Naive thymus-derived CD8-positive, alpha-beta T cell (primary cell): ENCODE results near the gene RAB3IP. TPM values are rescaled to one million over a fixed set of nuclear protein-coding genes. Genes with fewer than 3 reads are reported as not detected.

Experiments
- ATAC-seq, 2 donors: fragments of 150-1000 bp; cut with Tn5 transposase in 1 of 2; sonication (Bioruptor Pico), chemical (Tn5 transposase) in 1 of 2; 1 replicate in 1 of 2; 2 replicates in 1 of 2; pipeline ENCODE4 v1.10.0; 2021; ENCODE audit warnings: mild to moderate bottlenecking in 2 of 2, moderate library complexity in 2 of 2
- POLR2A ChIA-PET: fragments of 350-600 bp; sonication (Branson Sonifier 250); formaldehyde crosslinking; loops from one replicate; lab custom pipeline; 2021; ENCODE audit warnings: antibody characterized with exemption; lab: Charles Lee
- DNase-seq, 10 donors: peaks; one replicate each; pipeline versions ENCODE4 v3.0.0 to v3.0.0-alpha.2; 2020 to 2022
- H3K27ac Mint-ChIP-seq, 10 donors: one replicate each; pipeline ENCODE4 v1.8.0; 2020 to 2022; ENCODE audit warnings: mild to moderate bottlenecking in 10 of 10, mixed read lengths in 10 of 10, moderate library complexity in 4 of 10, inconsistent platforms in 1 of 10
- H3K27me3 Mint-ChIP-seq, 5 donors: one replicate each; pipeline ENCODE4 v1.8.0; 2021 to 2022; ENCODE audit warnings: mixed read lengths in 5 of 5
- H3K36me3 Mint-ChIP-seq, 3 donors: one replicate each; pipeline ENCODE4 v1.8.0; 2020 to 2022; ENCODE audit warnings: mixed read lengths in 3 of 3, mild to moderate bottlenecking in 2 of 3, inconsistent platforms in 1 of 3
- H3K4me1 Mint-ChIP-seq, 4 donors: one replicate each; pipeline ENCODE4 v1.8.0; 2021 to 2022; ENCODE audit warnings: mixed read lengths in 4 of 4
- H3K4me3 Mint-ChIP-seq, 10 donors: one replicate each; pipeline ENCODE4 v1.8.0; 2020 to 2022; ENCODE audit warnings: mild to moderate bottlenecking in 10 of 10, mixed read lengths in 10 of 10, moderate library complexity in 6 of 10, inconsistent platforms in 1 of 10
- H3K9me3 Mint-ChIP-seq, 9 donors: one replicate each; pipeline ENCODE4 v1.8.0; 2020 to 2022; ENCODE audit warnings: mixed read lengths in 9 of 9, mild to moderate bottlenecking in 3 of 9, inconsistent platforms in 1 of 9, moderate library complexity in 1 of 9
- polyA plus RNA-seq, 3 donors: library from polyadenylated mRNA; unstranded; fragments of 300-500 nt; fragmentation: Illumina TruSeq; gene quantifications; one replicate each; pipeline ENCODE4 v1.2.3, GENCODE V29; 2021
- total RNA-seq, 8 experiments: library from RNA in 2 of 8; stranded (reverse) in 2 of 8; gene quantifications; one replicate each; pipeline ENCODE4 v1.2.3 and lab custom pipeline; 2021 to 2026

The RAB3IP gene
- total and polyA plus RNA-seq, 5 experiments from 2014 or later: 27.3 to 38.8 (median 37.6) TPM

DNA sequence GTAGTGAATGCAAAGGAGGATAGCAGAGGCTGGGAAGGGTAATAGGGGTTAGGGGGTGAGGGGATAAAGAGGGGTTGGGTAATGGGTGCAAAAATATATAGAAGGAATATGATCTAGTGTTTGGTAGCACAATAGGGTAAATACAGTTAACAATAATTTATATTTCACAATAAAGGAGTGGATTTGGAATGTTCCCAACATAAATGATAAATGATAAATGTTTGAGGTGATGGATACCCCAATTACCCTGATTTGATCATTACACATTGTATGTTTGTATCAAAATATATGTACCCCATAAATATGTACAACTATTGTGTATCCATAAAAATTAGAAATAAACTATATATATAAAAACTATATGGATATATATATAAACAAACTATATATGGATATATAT lies 85.4 kb downstream of the RAB3IP start:
- Mint-ChIP-seq H3K4me3 (no peak overlapping the region), H3K27me3 (peaks cover under 1 to 16% (median 8%) of the 10 kb centered on the region in 5 donors), H3K36me3 (no peaks in the 10 kb centered on the region), H3K9me3 (peaks cover 0 to 4% (median 0%) of the 10 kb centered on the region in 9 donors), H3K27ac (no peak overlapping the region), H3K4me1 (peaks cover 0 to 3% (median 0%) of the 10 kb centered on the region in 4 donors)
- POLR2A ChIA-PET: no interaction called here
- no peak for ATAC-seq
- no peak for DNase-seq

DNA sequence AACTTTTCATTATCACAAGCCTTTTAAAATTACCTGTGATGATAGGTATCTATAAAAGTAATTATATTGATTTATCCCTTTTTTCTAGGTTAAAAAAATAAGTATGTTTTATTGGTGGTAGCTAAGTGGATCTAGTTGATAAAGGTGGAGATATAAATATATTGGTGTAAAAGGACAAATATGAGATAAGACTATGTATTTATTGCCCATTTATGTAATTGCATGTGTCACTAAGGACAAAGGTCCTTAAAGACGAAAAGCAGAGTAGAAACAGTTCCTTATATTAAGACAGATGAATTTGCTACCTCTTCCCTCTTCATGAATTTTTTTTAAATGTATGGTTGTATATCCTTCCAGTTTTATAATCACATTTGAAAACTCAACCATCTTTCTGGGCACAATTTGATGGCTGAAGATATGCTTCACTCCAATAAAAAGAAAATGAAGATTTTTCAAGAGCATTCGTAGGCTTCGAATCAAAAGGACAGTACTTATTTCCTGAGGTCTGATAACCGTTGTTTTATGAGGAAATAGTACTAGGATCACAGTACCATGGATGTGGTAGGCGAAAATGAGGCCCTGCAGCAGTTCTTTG lies 86.4 kb downstream of the RAB3IP start, which contains the start of gene MYRFL:
MYRFL (plus strand) TSS at position 262 of the 595 bp plus-strand sequence; CDS start at position 553, 291 bp downstream.
- Mint-ChIP-seq H3K9me3 (peaks cover 0 to 3% (median 0%) of the 10 kb centered on the region in 9 donors), H3K4me3 (no peak within 1 kb of the TSS), H3K36me3 (no peaks in the 10 kb centered on the region), H3K27ac (no peak within 1 kb of the TSS), H3K4me1 (no peaks in the 10 kb centered on the region), H3K27me3 (peaks cover 4 to 18% (median 8%) of the 10 kb centered on the region in 5 donors)
- POLR2A ChIA-PET: no interaction called here
- ATAC-seq (no peak), DNase-seq (no peak)

DNA sequence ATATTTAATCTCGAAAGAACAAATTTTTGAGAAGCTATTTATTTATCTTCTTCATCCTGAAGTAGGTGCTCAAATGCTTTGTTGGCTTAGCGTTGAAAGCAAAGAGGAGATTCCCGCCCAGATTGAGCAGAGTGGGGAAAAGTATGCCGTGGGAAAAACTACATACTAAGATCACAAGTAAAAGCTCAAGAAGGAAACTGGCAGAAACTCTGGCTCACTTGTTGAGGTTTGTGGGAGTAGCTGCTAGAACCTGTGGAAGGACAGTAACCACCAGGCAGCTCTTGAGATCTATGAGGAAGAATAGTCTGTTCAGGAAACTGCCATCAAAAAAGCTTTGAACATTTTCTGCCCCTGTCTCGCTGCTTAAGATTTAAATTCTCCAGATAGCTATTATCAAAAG lies 90.2 kb downstream of the RAB3IP start:
- Mint-ChIP-seq H3K4me3 (no peak overlapping the region), H3K36me3 (no peaks in the 10 kb centered on the region), H3K27ac (no peak overlapping the region), H3K4me1 (no peaks in the 10 kb centered on the region), H3K9me3 (no peaks in the 10 kb centered on the region), H3K27me3 (peaks cover 14 to 45% (median 25%) of the 10 kb centered on the region in 5 donors)
- ATAC-seq (no peak), DNase-seq (no peak)
- POLR2A ChIA-PET: no interaction called here

GRCh38 chr12:69833696-69834095 lies 95.0 kb downstream of the RAB3IP start:
- Mint-ChIP-seq H3K9me3 (no peaks in the 10 kb centered on the region), H3K4me3 (no peak overlapping the region), H3K27ac (no peak overlapping the region), H3K4me1 (no peaks in the 10 kb centered on the region), H3K36me3 (no peaks in the 10 kb centered on the region), H3K27me3 (peaks cover 9 to 58% (median 20%) of the 10 kb centered on the region in 5 donors)
- POLR2A ChIA-PET: no interaction called here
- no peak for ATAC-seq
- no peak for DNase-seq

DNA sequence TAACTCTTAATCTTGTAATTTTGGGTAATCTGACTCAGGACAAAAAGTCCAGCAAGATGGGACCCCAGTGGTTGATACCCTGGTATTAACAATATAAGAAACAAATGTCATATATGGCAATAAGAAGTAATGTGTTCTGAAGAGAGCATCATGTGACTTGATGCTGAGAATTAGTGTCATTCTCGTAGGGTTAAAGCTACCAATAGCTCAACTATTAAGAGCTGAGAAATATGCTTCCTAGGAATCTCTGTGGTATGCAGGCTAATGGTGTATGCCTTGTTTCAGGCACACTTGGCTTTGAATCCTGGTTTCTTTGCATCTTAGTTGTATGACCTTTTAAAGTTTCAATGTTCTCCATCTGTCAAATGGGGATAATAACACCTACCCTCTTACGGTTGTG lies 95.5 kb downstream of the RAB3IP start:
- no peak for ATAC-seq
- Mint-ChIP-seq H3K4me3 (no peak overlapping the region), H3K36me3 (no peaks in the 10 kb centered on the region), H3K27ac (no peak overlapping the region), H3K27me3 (peaks cover 9 to 54% (median 20%) of the 10 kb centered on the region in 5 donors), H3K4me1 (no peaks in the 10 kb centered on the region), H3K9me3 (no peaks in the 10 kb centered on the region)
- POLR2A ChIA-PET: no interaction called here
- DNase-seq: no peak

DNA sequence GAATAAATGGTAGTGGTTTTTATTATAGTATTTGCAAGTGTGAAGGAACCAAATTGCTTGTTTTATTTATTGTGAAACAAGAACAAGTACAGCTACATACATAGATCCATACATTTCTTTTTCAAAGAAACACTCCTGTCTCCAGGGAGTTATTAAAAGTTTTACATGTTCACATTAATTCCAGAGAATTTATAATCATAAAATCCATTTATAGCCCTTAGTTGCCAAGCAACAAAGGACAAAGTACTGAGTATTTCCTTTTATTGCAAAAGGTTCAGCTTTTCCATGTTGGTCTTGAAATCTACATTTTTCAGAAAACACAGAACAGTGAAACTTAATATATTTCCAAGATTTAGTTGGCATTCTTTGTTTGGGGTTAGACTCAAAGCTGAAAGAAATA lies 95.9 kb downstream of the RAB3IP start:
- no peaks in the 10 kb centered on the region for H3K4me1 Mint-ChIP-seq
- ATAC-seq (no peak), DNase-seq (no peak)
- peaks cover 9 to 49% (median 20%) of the 10 kb centered on the region in 5 donors for H3K27me3 Mint-ChIP-seq
- no peaks in the 10 kb centered on the region for H3K9me3 Mint-ChIP-seq
- no peaks in the 10 kb centered on the region for H3K36me3 Mint-ChIP-seq
- H3K4me3 Mint-ChIP-seq: no peak overlapping the region
- H3K27ac Mint-ChIP-seq: no peak overlapping the region
- POLR2A ChIA-PET: no interaction called here

DNA sequence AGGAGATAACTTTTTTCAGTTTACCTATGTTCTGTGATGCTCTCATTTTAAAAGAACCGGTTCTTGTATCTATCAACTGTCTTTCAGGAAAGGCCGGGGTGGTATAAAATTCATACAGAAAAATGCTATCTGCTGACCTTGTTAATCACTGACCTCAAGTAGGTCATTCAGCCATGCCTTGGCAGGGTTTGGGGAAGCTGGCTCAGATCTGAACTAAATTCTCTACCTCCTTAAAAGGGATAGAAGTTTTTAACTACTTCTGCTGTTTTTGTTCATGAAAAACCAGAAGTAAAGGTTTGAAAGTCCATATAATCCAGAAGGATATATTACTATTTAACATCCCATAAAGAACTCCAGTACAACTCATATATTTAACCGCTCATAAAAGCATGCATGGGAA lies 96.4 kb downstream of the RAB3IP start:
- H3K36me3 Mint-ChIP-seq: no peaks in the 10 kb centered on the region
- peaks cover 9 to 51% (median 18%) of the 10 kb centered on the region in 5 donors for H3K27me3 Mint-ChIP-seq
- no peak overlapping the region for H3K27ac Mint-ChIP-seq
- POLR2A ChIA-PET: no interaction called here
- no peak overlapping the region for H3K4me3 Mint-ChIP-seq
- no peaks in the 10 kb centered on the region for H3K4me1 Mint-ChIP-seq
- no peak for DNase-seq
- no peaks in the 10 kb centered on the region for H3K9me3 Mint-ChIP-seq
- ATAC-seq: no peak

GRCh38 chr12:69836015-69836414 lies 97.4 kb downstream of the RAB3IP start:
- Mint-ChIP-seq H3K4me3 (no peak overlapping the region), H3K27ac (no peak overlapping the region), H3K27me3 (peaks cover 10 to 59% (median 20%) of the 10 kb centered on the region in 5 donors), H3K4me1 (no peaks in the 10 kb centered on the region), H3K36me3 (no peaks in the 10 kb centered on the region), H3K9me3 (no peaks in the 10 kb centered on the region)
- ATAC-seq (no peak), DNase-seq (no peak)
- POLR2A ChIA-PET: no interaction called here

DNA sequence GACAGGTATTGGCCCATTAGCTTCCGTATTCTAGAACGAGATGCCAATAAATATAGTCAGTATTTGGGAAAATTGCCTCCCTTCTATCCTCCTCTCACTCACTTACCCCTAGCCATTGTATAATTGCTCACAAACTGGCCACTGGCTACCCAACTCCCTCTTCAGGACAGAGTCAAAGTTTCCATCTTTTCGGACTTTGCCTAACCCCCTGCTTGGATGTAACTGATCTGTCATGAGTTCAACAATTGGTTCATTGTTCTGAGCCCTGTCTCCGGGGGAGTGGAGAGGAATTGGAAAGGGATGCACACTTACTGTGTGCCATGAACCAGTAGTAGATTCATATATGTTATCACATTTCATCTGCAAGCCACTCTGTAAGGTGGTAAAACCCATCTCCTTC lies 98.5 kb downstream of the RAB3IP start:
- POLR2A ChIA-PET: no interaction called here
- peaks cover 10 to 49% (median 19%) of the 10 kb centered on the region in 5 donors for H3K27me3 Mint-ChIP-seq

DNA sequence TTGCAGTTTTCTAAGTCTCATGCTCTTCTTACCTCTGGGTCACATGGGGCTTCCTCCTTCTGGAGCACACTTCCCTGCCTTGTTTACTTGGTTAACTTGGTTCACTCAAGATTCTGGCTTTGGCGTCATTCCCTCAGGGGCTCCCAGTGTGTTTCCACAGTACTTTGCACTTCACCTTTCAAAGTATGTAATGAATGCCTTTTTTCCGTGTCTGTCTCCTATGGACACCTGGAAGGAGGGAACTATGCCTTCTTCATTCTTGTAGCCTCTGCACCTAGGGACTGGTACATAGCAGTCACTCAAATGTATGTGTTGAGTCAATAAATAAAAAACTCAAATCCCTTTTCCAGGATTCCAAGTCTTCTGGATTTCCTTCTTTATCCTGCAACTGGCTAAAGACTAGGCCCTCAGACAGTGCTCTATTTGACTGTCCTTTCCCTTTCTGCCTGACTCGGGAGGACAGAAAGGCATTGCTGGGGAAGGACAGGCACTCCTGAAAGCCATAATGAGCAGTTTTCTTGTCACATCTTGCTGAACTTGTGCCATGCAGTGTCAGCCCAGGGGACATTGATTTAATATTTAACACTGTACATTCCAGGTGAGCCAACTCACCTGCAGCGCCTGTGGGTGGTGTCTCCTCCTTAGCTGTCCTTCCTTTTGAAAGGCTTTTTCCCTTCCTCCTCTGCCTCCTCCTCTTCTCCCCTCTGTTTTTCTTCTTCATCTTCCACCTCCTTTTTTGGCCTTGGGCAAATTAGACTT lies 99.2 kb downstream of the RAB3IP start:
- ATAC-seq: no peak
- Mint-ChIP-seq H3K4me3 (no peak overlapping the region), H3K27ac (no peak overlapping the region), H3K36me3 (no peaks in the 10 kb centered on the region), H3K27me3 (peaks cover 5 to 46% (median 14%) of the 10 kb centered on the region in 5 donors), H3K9me3 (no peaks in the 10 kb centered on the region), H3K4me1 (no peaks in the 10 kb centered on the region)
- DNase-seq: no peak
- POLR2A ChIA-PET: no interaction called here

More for the DNA sequence above, 98.5 kb downstream of the RAB3IP start:
- Mint-ChIP-seq H3K4me3 (no peak overlapping the region), H3K27ac (no peak overlapping the region), H3K4me1 (no peaks in the 10 kb centered on the region), H3K9me3 (no peaks in the 10 kb centered on the region), H3K36me3 (no peaks in the 10 kb centered on the region)
- DNase-seq: no peak
- no peak for ATAC-seq

DNA sequence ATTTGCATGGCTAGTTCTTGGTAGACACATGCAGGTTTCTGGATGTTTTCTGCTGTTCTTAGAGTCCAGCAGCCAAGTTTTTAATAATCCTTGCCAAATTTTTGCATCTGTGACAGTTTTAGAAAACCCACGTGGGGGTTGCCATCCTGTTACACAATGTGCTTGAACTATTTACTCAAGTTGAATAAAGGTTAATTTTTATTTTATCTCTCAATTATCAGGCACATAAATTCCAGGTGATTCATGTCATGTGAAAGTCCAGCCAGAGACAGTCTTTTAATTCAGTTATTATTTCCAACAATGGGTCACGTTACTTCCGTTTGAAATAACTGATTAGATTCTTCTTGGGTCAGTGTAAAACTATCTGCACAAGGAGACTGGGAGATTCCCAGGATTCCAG lies 102.1 kb downstream of the RAB3IP start:
- Mint-ChIP-seq H3K27ac (no peak overlapping the region), H3K4me3 (no peak overlapping the region), H3K4me1 (no peaks in the 10 kb centered on the region), H3K27me3 (peaks cover 5 to 47% (median 11%) of the 10 kb centered on the region in 5 donors), H3K36me3 (no peaks in the 10 kb centered on the region), H3K9me3 (no peaks in the 10 kb centered on the region)
- no peak for DNase-seq
- POLR2A ChIA-PET: no interaction called here
- ATAC-seq: no peak

DNA sequence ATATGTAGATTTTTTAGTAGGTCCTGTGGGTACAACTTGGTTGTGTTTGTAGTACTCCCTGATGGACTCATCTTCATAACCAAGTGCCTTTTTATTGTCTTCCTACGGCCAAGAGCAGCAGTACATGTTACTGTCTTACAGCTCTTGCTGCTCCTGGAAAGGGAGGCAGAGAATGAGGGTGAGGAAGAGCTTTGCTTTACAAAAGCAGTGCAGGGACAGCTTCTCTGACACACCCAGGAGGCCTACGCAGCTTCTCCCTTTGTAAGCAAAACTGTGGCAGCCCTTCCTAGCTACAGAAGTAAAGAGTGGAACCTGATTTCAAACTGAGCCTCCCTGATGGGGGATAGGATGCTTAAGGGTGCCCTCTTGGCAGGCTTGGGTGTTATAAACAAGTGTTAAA lies 104.9 kb downstream of the RAB3IP start:
- H3K36me3 Mint-ChIP-seq: no peaks in the 10 kb centered on the region
- DNase-seq (no peak), ATAC-seq (no peak)
- POLR2A ChIA-PET: no interaction called here
- H3K27ac Mint-ChIP-seq: no peak overlapping the region
- no peak overlapping the region for H3K4me3 Mint-ChIP-seq
- no peaks in the 10 kb centered on the region for H3K9me3 Mint-ChIP-seq
- H3K4me1 Mint-ChIP-seq: no peaks in the 10 kb centered on the region
- peaks cover 4 to 29% (median 10%) of the 10 kb centered on the region in 5 donors for H3K27me3 Mint-ChIP-seq

GRCh38 chr12:69844416-69844815 lies 105.8 kb downstream of the RAB3IP start:
- H3K36me3 Mint-ChIP-seq: no peaks in the 10 kb centered on the region
- H3K4me3 Mint-ChIP-seq: no peak overlapping the region
- peaks cover 4 to 29% (median 10%) of the 10 kb centered on the region in 5 donors for H3K27me3 Mint-ChIP-seq
- no peak overlapping the region for H3K27ac Mint-ChIP-seq
- no peaks in the 10 kb centered on the region for H3K9me3 Mint-ChIP-seq
- ATAC-seq: no peak
- no peaks in the 10 kb centered on the region for H3K4me1 Mint-ChIP-seq
- DNase-seq: no peak
- POLR2A ChIA-PET: no interaction called here
